ENCODE measurements around the gene EGR4.
A peak's percentile ranks its signal among the peaks of the same experiment; 100 is the strongest.

Gene EGR4

DNA sequence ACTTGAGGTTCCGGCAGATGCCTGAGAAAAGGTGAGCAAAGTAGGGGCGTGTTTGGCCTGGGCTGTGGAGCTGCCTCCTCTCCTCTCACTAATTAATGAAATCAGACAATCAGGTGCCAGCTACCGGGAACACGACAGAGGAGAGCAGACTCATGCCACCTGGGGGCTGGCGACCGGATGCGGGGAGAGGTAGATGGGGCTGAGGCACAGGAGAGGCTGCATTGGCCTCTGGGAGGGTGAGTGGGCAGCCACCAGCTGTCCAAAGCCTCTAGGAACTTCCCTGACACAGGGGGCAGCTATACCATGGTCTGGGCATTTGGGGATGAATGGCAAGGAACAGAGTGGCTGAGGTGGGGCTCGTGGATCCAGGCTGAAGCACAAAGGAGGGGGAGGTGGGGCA is 34.1 kb downstream of the EGR4 start:
- Histone ChIP-seq H3K27me3 (replicated peaks in 2 of 5; ENCODE audit: control insufficient read depth in 4 of 5, insufficient read depth in 5 of 5, low read length in 4 of 5) (no peaks in the 10 kb centered on the region), H3K4me3 (ENCODE audit: control insufficient read depth in 1 of 7, extremely low read depth in 1 of 7, insufficient read depth in 4 of 7, low read depth in 2 of 7, low read length in 6 of 7) (no peak overlapping the region), H3K4me1 (ENCODE audit: control extremely low read depth in 1 of 4, control insufficient read depth in 4 of 4, insufficient read depth in 4 of 4, low read length in 3 of 4) (peaks cover 0 to 10% (median 0%) of the 10 kb centered on the region in 4 experiments), H3K9me3 (ENCODE audit: control extremely low read depth in 1 of 5, control insufficient read depth in 4 of 5, insufficient read depth in 2 of 5, low read depth in 1 of 5, low read length in 4 of 5) (no peaks in the 10 kb centered on the region), H3K27ac (ENCODE audit: insufficient read depth in 1 of 2, low read depth in 1 of 2, low read length in 2 of 2, poor library complexity in 1 of 2, severe bottlenecking in 2 of 2) (no peak overlapping the region), H3K36me3 (ENCODE audit: control insufficient read depth in 4 of 4, insufficient read depth in 4 of 4, low read length in 3 of 4) (peaks cover 2 to 74% (median 42%) of the 10 kb centered on the region in 4 experiments)
- DNase-seq: no peak
- 100% methylated on average over 8 of the region's 8 CpGs for WGBS (ENCODE audit: insufficient coverage)
- ChIA-PET CTCF (interaction anchor here (1.0 to 1.6 kb wide), 2 partner anchors 22 to 175 kb away, joined by 3 to 4 read pairs; no protein-coding TSS in a partner anchor), POLR2A (no interaction called here)

DNA sequence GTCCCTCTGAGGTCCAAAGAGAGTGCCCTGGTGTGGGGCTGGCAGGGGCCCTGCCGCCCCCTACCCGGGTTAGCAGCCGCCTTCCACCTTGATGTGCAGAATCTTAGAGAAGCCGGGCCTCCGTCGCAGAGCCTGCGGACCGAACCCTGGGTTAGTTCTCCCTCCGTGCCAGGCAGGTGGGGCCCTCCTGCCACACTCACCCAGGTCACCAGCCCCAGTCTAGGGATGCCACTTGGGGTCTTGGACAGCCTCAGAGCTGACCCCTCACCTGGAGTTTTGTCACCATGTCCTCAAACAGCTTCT is 34.5 kb downstream of the EGR4 start:
- Histone ChIP-seq H3K27me3 (replicated peaks in 2 of 5; ENCODE audit: control insufficient read depth in 4 of 5, insufficient read depth in 5 of 5, low read length in 4 of 5) (no peaks in the 10 kb centered on the region), H3K27ac (ENCODE audit: insufficient read depth in 1 of 2, low read depth in 1 of 2, low read length in 2 of 2, poor library complexity in 1 of 2, severe bottlenecking in 2 of 2) (no peak overlapping the region), H3K4me1 (ENCODE audit: control extremely low read depth in 1 of 4, control insufficient read depth in 4 of 4, insufficient read depth in 4 of 4, low read length in 3 of 4) (peaks cover 0 to 14% (median 0%) of the 10 kb centered on the region in 4 experiments), H3K4me3 (ENCODE audit: control insufficient read depth in 1 of 7, extremely low read depth in 1 of 7, insufficient read depth in 4 of 7, low read depth in 2 of 7, low read length in 6 of 7) (no peak overlapping the region), H3K36me3 (ENCODE audit: control insufficient read depth in 4 of 4, insufficient read depth in 4 of 4, low read length in 3 of 4) (peaks cover 2 to 74% (median 40%) of the 10 kb centered on the region in 4 experiments), H3K9me3 (ENCODE audit: control extremely low read depth in 1 of 5, control insufficient read depth in 4 of 5, insufficient read depth in 2 of 5, low read depth in 1 of 5, low read length in 4 of 5) (no peaks in the 10 kb centered on the region)
- CTCF ChIA-PET: interaction anchor here (0.9 to 1.6 kb wide), 3 partner anchors 9 to 174 kb away, joined by 3 to 4 read pairs (median 3); no protein-coding TSS in a partner anchor
- DNase-seq: no peak
- POLR2A ChIA-PET: no interaction called here
- 99% methylated on average over 9 of the region's 9 CpGs for WGBS (ENCODE audit: insufficient coverage)

DNA sequence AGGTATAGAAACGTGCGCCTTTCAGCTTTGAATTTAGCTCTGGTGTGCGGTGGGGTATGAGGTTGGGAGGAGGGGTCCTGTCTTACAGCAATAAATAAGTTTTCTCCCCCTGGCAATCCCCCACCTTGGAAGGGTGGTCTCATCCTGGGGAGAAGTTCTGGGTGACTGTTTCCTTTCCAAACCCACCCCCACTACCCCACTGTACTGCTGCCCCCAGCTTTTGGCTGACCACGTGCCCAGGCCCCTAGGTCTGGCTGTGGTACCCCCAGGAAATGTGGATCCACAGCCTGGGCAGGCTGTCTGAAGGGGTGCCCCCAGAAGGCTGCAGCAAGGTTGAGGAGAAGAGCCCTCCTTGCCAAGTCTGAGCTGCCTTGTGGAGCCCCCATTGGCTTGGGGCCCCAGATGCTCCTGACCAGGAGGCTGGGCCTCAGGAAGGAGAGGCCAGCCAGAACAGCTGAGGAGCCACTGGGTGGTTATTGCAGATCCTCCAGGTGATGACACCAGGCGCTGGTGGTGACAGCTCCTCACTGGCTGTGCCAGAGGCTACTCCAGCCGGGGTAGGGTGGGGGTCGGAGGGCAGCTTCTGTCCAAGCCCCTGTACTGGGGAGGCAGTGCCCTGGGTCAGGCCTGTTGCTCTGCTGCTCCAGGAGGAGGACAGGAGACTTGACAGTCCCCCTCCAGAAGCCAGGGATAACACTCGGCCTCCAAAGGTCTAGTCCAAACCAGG is 35.0 kb downstream of the EGR4 start:
- H3K4me3 ChIP-seq (ENCODE audit: control insufficient read depth in 1 of 7, extremely low read depth in 1 of 7, insufficient read depth in 4 of 7, low read depth in 2 of 7, low read length in 6 of 7): no peak overlapping the region
- H3K27ac ChIP-seq (ENCODE audit: insufficient read depth in 1 of 2, low read depth in 1 of 2, low read length in 2 of 2, poor library complexity in 1 of 2, severe bottlenecking in 2 of 2): no peak overlapping the region
- 100% methylated on average over 4 of the region's 8 CpGs for WGBS (ENCODE audit: insufficient coverage)
- CTCF ChIA-PET: interaction anchor here (0.9 to 2.5 kb wide), 5 partner anchors 10 to 174 kb away, joined by 3 to 11 read pairs (median 3); no protein-coding TSS in a partner anchor
- no peaks in the 10 kb centered on the region for H3K9me3 ChIP-seq (ENCODE audit: control extremely low read depth in 1 of 5, control insufficient read depth in 4 of 5, insufficient read depth in 2 of 5, low read depth in 1 of 5, low read length in 4 of 5)
- POLR2A ChIA-PET: interaction anchor here (0.7 kb wide), 1 partner anchor 329 kb away, joined by 3 read pairs; no protein-coding TSS in a partner anchor
- peaks cover 5 to 73% (median 42%) of the 10 kb centered on the region in 4 experiments for H3K36me3 ChIP-seq (ENCODE audit: control insufficient read depth in 4 of 4, insufficient read depth in 4 of 4, low read length in 3 of 4)
- H3K4me1 ChIP-seq (ENCODE audit: control extremely low read depth in 1 of 4, control insufficient read depth in 4 of 4, insufficient read depth in 4 of 4, low read length in 3 of 4): peaks cover 0 to 18% (median 0%) of the 10 kb centered on the region in 4 experiments
- H3K27me3 ChIP-seq (replicated peaks in 2 of 5; ENCODE audit: control insufficient read depth in 4 of 5, insufficient read depth in 5 of 5, low read length in 4 of 5): no peaks in the 10 kb centered on the region
- DNase-seq: no peak

DNA sequence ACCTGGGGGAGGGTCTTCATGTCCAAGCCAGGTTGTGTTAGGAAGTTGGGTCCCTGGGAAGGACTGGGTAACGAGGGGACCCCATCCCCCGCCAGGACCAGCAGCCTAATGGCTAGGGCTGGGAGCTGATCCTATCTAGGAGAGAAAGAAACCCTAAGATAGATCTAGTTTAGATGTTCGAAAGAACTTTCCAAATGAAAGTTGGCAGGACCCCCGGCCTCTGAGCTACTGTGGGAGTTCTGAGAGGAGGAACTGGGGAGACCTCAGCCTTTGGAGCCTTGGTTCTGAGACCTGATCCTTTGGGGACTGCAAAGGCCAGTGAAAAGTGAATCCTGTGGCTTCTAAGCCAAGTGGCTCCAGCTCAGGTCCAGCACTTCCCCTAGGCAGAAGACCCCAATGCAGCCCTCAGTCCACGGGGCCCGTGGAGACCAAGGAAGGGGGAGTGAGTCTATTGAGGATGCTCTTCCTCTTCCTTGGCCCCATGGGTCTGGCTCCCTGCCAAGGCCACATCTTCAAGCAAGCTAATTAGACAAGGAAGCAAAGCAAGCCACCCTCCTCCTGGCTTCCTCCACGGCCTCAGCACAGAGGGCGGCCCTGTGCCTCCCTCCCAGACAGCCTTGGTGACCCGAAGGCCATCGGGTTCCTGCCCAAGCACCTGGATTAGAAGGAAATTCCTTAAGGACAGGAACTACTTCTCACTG is 35.8 kb downstream of the EGR4 start:
- H3K27me3 ChIP-seq (replicated peaks in 2 of 5; ENCODE audit: control insufficient read depth in 4 of 5, insufficient read depth in 5 of 5, low read length in 4 of 5): no peaks in the 10 kb centered on the region
- H3K36me3 ChIP-seq (ENCODE audit: control insufficient read depth in 4 of 4, insufficient read depth in 4 of 4, low read length in 3 of 4): peaks cover 5 to 75% (median 44%) of the 10 kb centered on the region in 4 experiments
- ChIA-PET POLR2A (interaction anchor here (0.7 kb wide), 1 partner anchor 330 kb away, joined by 3 read pairs; no protein-coding TSS in a partner anchor), CTCF (interaction anchor here (1.0 to 2.5 kb wide), 5 partner anchors 9 to 173 kb away, joined by 3 to 11 read pairs (median 3); no protein-coding TSS in a partner anchor)
- no peak overlapping the region for H3K4me3 ChIP-seq (ENCODE audit: control insufficient read depth in 1 of 7, extremely low read depth in 1 of 7, insufficient read depth in 4 of 7, low read depth in 2 of 7, low read length in 6 of 7)
- 65% methylated on average over 9 of the region's 10 CpGs for WGBS (ENCODE audit: insufficient coverage)
- H3K4me1 ChIP-seq (ENCODE audit: control extremely low read depth in 1 of 4, control insufficient read depth in 4 of 4, insufficient read depth in 4 of 4, low read length in 3 of 4): peaks cover 0 to 18% (median 0%) of the 10 kb centered on the region in 4 experiments
- H3K9me3 ChIP-seq (ENCODE audit: control extremely low read depth in 1 of 5, control insufficient read depth in 4 of 5, insufficient read depth in 2 of 5, low read depth in 1 of 5, low read length in 4 of 5): no peaks in the 10 kb centered on the region
- no peak overlapping the region for H3K27ac ChIP-seq (ENCODE audit: insufficient read depth in 1 of 2, low read depth in 1 of 2, low read length in 2 of 2, poor library complexity in 1 of 2, severe bottlenecking in 2 of 2)
- DNase-seq: peak in 2 of 3 donors; percentile 29 to 40

DNA sequence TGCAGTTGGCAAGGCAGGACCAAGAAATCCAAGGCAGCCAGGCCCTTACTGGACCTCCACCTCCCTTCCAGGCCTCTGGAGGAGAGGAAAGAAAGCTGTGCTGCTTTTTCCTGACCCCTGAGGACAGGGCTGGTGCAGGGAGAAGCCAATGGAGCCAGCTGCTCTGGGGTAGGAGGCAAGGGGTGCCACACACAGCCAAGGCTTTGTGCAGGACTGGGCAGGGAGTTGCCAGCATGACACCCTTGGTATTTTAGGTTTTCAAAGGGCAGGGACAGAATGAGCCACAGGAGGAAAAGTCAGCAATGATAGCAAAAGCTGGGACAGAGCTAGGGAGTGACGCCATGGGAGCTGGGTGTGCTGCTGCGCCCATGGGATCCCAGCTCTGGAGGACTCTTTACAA is 36.3 kb downstream of the EGR4 start:
- CTCF ChIA-PET: interaction anchor here (1.0 to 2.5 kb wide), 4 partner anchors 9 to 33 kb away, joined by 3 to 11 read pairs (median 3); no protein-coding TSS in a partner anchor
- peaks cover 6 to 79% (median 48%) of the 10 kb centered on the region in 4 experiments for H3K36me3 ChIP-seq (ENCODE audit: control insufficient read depth in 4 of 4, insufficient read depth in 4 of 4, low read length in 3 of 4)
- H3K27ac ChIP-seq (ENCODE audit: insufficient read depth in 1 of 2, low read depth in 1 of 2, low read length in 2 of 2, poor library complexity in 1 of 2, severe bottlenecking in 2 of 2): no peak overlapping the region
- no peak for DNase-seq
- H3K4me3 ChIP-seq (ENCODE audit: control insufficient read depth in 1 of 7, extremely low read depth in 1 of 7, insufficient read depth in 4 of 7, low read depth in 2 of 7, low read length in 6 of 7): no peak overlapping the region
- no peaks in the 10 kb centered on the region for H3K27me3 ChIP-seq (replicated peaks in 2 of 5; ENCODE audit: control insufficient read depth in 4 of 5, insufficient read depth in 5 of 5, low read length in 4 of 5)
- H3K4me1 ChIP-seq (ENCODE audit: control extremely low read depth in 1 of 4, control insufficient read depth in 4 of 4, insufficient read depth in 4 of 4, low read length in 3 of 4): peaks cover 0 to 18% (median 0%) of the 10 kb centered on the region in 4 experiments
- no peaks in the 10 kb centered on the region for H3K9me3 ChIP-seq (ENCODE audit: control extremely low read depth in 1 of 5, control insufficient read depth in 4 of 5, insufficient read depth in 2 of 5, low read depth in 1 of 5, low read length in 4 of 5)
- 100% methylated on average over 1 of the region's 2 CpGs for WGBS (ENCODE audit: insufficient coverage)
- POLR2A ChIA-PET: interaction anchor here (0.5 kb wide), 1 partner anchor 94 kb away, joined by 3 read pairs; no protein-coding TSS in a partner anchor

DNA sequence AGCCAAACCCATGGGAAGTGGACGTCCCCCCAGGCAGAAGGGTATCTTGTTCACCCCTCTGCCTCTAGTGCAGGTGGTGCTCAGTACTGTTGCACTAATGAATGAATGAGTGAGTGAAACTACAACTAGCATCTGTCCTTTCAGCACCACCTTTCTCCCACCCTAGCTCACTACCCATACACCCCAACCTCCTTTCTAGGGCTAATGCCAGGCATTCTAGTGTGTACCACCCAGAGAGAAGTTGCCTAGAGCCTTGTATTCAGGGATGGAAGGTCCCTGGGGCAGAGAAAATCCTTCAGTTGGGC is 36.8 kb downstream of the EGR4 start:
- DNase-seq: no peak
- ChIA-PET POLR2A (interaction anchor here (0.5 kb wide), 1 partner anchor 93 kb away, joined by 3 read pairs; no protein-coding TSS in a partner anchor), CTCF (interaction anchor here (0.9 to 2.5 kb wide), 5 partner anchors 8 to 33 kb away, joined by 3 to 11 read pairs (median 3); no protein-coding TSS in a partner anchor)
- H3K4me1 ChIP-seq (ENCODE audit: control extremely low read depth in 1 of 4, control insufficient read depth in 4 of 4, insufficient read depth in 4 of 4, low read length in 3 of 4): peaks cover 0 to 18% (median 0%) of the 10 kb centered on the region in 4 experiments
- no peak overlapping the region for H3K4me3 ChIP-seq (ENCODE audit: control insufficient read depth in 1 of 7, extremely low read depth in 1 of 7, insufficient read depth in 4 of 7, low read depth in 2 of 7, low read length in 6 of 7)
- H3K27me3 ChIP-seq (replicated peaks in 2 of 5; ENCODE audit: control insufficient read depth in 4 of 5, insufficient read depth in 5 of 5, low read length in 4 of 5): no peaks in the 10 kb centered on the region
- H3K9me3 ChIP-seq (ENCODE audit: control extremely low read depth in 1 of 5, control insufficient read depth in 4 of 5, insufficient read depth in 2 of 5, low read depth in 1 of 5, low read length in 4 of 5): no peaks in the 10 kb centered on the region
- no peak overlapping the region for H3K27ac ChIP-seq (ENCODE audit: insufficient read depth in 1 of 2, low read depth in 1 of 2, low read length in 2 of 2, poor library complexity in 1 of 2, severe bottlenecking in 2 of 2)
- 100% methylated on average over 1 of the region's 1 CpG for WGBS (ENCODE audit: insufficient coverage)
- peaks cover 8 to 81% (median 50%) of the 10 kb centered on the region in 4 experiments for H3K36me3 ChIP-seq (ENCODE audit: control insufficient read depth in 4 of 4, insufficient read depth in 4 of 4, low read length in 3 of 4)
